Gastrocnemius medialis (tissue), 4 donors: Measurements from ENCODE around the gene TFF1. TPM values are rescaled to one million over a fixed set of nuclear protein-coding genes. Genes with fewer than 3 reads are reported as not detected.

ENCODE experiments used
- ATAC-seq, 2 donors: fragments of 150-250 bp; one replicate each; pipeline ENCODE4 v1.9.1; 2016
- DNase-seq, 2 donors: peaks; one replicate each; pipeline ENCODE4 v3.0.0-alpha.2; 2019
- H3K27ac ChIP-seq, 4 donors: fragments of 200-600 bp; sonication (generic); 1 replicate in 1 of 4; 2 replicates in 3 of 4; pipeline ENCODE4 v1.5.1; 2016 to 2018; ENCODE audit warnings: mild to moderate bottlenecking in 2 of 4, moderate library complexity in 1 of 4
- H3K27me3 ChIP-seq, 3 donors: fragments of 200-600 bp; sonication (generic) in 2 of 3; 1 replicate in 1 of 3; 2 replicates in 2 of 3; pipeline versions ENCODE4 v1.5.1 to v1.6.0; 2016 to 2019; ENCODE audit warnings: mild to moderate bottlenecking in 1 of 3, moderate library complexity in 1 of 3
- H3K36me3 ChIP-seq, 2 donors: fragments of 200-600 bp; sonication (generic) in 1 of 2; one replicate each; pipeline ENCODE4 v1.5.1; 2017 to 2018
- H3K4me1 ChIP-seq, 2 donors: fragments of 200-600 bp; sonication (generic) in 1 of 2; one replicate each; pipeline ENCODE4 v1.5.1; 2016 to 2017; ENCODE audit warnings: mild to moderate bottlenecking in 2 of 2
- H3K4me3 ChIP-seq, 4 donors: fragments of 200-600 bp; sonication (generic) in 3 of 4; 1 replicate in 1 of 4; 2 replicates in 3 of 4; pipeline ENCODE4 v1.5.1; 2016 to 2019; ENCODE audit warnings: mild to moderate bottlenecking in 2 of 4
- H3K9me3 ChIP-seq, 3 donors: fragments of 200-600 bp; sonication (generic) in 2 of 3; 1 replicate in 1 of 3; 2 replicates in 2 of 3; pipeline ENCODE4 v1.5.1; 2016 to 2019
- POLR2A ChIP-seq, 2 donors: fragments of 450-650 bp; IDR thresholded peaks; one replicate each; pipeline ENCODE4 v1.6.1; 2017; ENCODE audit warnings: antibody characterized with exemption in 2 of 2, mild to moderate bottlenecking in 2 of 2, moderate library complexity in 2 of 2
- in situ Hi-C, 4 donors: fragments of 200-750 bp; cut with MboI; loops; one replicate each; pipeline versions ENCODE4 v1.15.0 to v1.8.0; 2017; ENCODE audit warnings: low sequenced_read_pairs in 4 of 4
- intact Hi-C: fragments of 100-400 bp; cut with DNase I; formaldehyde crosslinking; loops from one replicate; pipeline ENCODE4 v1.15.1; 2023; ENCODE audit warnings: low total_unique reads
- total RNA-seq, 4 donors: library from RNA; depleted of rRNA; stranded (reverse); fragments of >200 nt; gene quantifications; one replicate each; pipeline versions ENCODE4 v1.1.0 to v1.2.3, GENCODE V29; 2016
- TF ChIP-seq, protein P1 (sequence below), 5 experiments: fragments of 450-650 bp in 3 of 5; fragments of 200-600 bp in 2 of 5; sonication (generic) in 2 of 5; IDR thresholded peaks in 4 of 5; conservative IDR thresholded peaks in 1 of 5; 1 replicate in 4 of 5; 2 replicates in 1 of 5; pipeline ENCODE4 v1.5.1; 2016 to 2019; ENCODE audit warnings: antibody characterized with exemption in 5 of 5, mild to moderate bottlenecking in 3 of 5, moderate library complexity in 3 of 5

TFF1 gene
- total RNA-seq, 4 donors from 2014 or later, result not detected

DNA sequence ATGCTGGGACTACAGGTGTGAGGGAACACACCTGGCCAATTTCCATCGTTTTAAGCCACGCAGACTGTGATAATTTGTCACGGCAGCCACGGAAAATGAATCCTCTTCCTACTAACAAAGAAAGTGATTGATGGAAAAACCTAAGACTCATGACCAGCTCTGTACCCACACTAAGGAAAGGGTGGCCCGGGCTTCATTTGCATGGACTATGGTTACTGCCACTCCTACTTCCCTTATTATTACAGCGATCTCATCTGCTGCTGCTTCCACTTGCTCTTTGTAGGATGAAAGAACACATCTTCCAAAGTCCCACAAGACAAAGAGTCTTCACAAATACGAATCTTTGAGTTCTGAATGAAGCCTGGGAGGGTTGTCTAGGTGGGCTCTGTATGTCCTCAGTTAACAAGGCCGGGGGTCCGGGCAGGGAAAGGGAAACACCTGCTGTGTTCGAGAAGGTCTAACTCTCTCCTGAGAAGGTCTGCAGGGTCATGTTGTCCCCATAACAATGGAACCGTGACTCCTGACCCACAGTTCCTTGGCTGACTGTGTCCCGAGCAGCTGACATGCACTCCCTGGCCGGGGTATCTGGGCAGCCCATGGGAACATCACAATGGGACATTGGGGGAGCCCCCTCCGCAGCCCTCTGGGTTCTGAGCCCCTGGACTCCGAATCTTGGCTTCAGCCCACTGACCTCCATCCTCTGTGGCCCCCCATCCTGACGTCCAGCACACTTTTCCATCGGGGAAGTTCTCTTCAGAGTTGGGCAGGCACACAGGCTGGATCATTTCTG, 13.3 kb upstream of the TFF1 start:
- no peak overlapping the region for H3K27ac ChIP-seq
- DNase-seq (no peak), ATAC-seq (no peak)
- in situ Hi-C loops (no loop called here), intact Hi-C loops (no loop called here)
- no peaks in the 10 kb centered on the region for H3K36me3 ChIP-seq
- H3K27me3 ChIP-seq, result peaks cover 0 to 11% (median 0%) of the 10 kb centered on the region in 3 donors
- TF ChIP-seq, protein P1, sequence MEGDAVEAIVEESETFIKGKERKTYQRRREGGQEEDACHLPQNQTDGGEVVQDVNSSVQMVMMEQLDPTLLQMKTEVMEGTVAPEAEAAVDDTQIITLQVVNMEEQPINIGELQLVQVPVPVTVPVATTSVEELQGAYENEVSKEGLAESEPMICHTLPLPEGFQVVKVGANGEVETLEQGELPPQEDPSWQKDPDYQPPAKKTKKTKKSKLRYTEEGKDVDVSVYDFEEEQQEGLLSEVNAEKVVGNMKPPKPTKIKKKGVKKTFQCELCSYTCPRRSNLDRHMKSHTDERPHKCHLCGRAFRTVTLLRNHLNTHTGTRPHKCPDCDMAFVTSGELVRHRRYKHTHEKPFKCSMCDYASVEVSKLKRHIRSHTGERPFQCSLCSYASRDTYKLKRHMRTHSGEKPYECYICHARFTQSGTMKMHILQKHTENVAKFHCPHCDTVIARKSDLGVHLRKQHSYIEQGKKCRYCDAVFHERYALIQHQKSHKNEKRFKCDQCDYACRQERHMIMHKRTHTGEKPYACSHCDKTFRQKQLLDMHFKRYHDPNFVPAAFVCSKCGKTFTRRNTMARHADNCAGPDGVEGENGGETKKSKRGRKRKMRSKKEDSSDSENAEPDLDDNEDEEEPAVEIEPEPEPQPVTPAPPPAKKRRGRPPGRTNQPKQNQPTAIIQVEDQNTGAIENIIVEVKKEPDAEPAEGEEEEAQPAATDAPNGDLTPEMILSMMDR (IDR thresholded peaks at IDR 0.05 in 4 of 5, conservative IDR thresholded peaks at IDR 0.05 in 1 of 5), result no peak
- no peak for TF ChIP-seq POLR2A (IDR thresholded peaks at IDR 0.05)
- H3K4me1 ChIP-seq, result no peaks in the 10 kb centered on the region
- H3K9me3 ChIP-seq, result no peaks in the 10 kb centered on the region
- H3K4me3 ChIP-seq, result no peak overlapping the region

DNA sequence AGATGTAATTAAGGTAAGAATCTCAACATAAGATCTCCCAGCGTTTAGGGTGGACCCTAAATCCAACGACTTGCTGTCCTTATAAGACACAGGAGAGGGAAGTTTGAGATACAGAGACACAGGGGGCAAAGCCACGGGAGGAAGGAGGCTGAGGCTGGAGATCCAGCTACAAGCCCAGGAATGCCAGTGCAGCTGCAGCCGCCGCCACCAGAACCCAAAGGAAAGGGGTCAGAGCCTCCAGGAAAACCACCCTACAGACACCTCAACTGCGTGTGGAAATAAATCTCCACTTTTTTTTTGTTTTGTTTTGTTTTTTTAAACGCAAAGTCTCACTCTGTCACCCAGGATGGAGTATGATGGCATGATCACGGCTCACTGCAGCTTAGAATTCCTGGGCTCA, 12.1 kb upstream of the TFF1 start:
- ATAC-seq (no peak), DNase-seq (no peak)
- Histone ChIP-seq H3K9me3 (no peaks in the 10 kb centered on the region), H3K27ac (no peak overlapping the region), H3K4me3 (no peak overlapping the region), H3K4me1 (no peaks in the 10 kb centered on the region), H3K27me3 (peaks cover 0 to 14% (median 0%) of the 10 kb centered on the region in 3 donors), H3K36me3 (no peaks in the 10 kb centered on the region)
- intact Hi-C loops, result no loop called here
- TF ChIP-seq, protein P1 (IDR thresholded peaks at IDR 0.05 in 4 of 5, conservative IDR thresholded peaks at IDR 0.05 in 1 of 5), result no peak
- no peak for TF ChIP-seq POLR2A (IDR thresholded peaks at IDR 0.05)
- in situ Hi-C loops, result no loop called here

DNA sequence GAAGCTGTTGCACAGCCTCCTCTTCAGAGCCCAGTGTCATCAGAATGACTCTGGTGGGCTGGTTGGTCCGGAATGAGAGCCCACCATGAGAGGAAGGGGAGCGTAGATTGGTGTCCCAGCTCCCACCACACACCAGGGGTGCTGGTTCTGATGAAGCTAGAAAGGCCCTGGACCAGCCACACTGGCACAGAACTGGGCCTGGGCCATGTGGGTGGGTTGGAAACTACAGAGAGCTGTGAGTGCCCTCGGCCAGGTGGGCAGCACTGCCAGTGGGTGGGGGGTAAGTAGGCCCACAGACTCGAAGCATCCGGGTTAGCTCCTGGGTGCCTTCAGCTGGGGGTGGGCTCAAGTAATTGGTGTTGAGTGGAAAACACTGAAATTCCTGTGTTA, 11.6 kb upstream of the TFF1 start:
- H3K9me3 ChIP-seq, result no peaks in the 10 kb centered on the region
- in situ Hi-C loops, result no loop called here
- no peaks in the 10 kb centered on the region for H3K36me3 ChIP-seq
- TF ChIP-seq, protein P1 (IDR thresholded peaks at IDR 0.05 in 4 of 5, conservative IDR thresholded peaks at IDR 0.05 in 1 of 5), result no peak
- no peak for TF ChIP-seq POLR2A (IDR thresholded peaks at IDR 0.05)
- no peak overlapping the region for H3K4me3 ChIP-seq
- peaks cover 0 to 14% (median 0%) of the 10 kb centered on the region in 3 donors for H3K27me3 ChIP-seq
- no peak overlapping the region for H3K27ac ChIP-seq
- no peaks in the 10 kb centered on the region for H3K4me1 ChIP-seq
- ATAC-seq (no peak), DNase-seq (no peak)
- intact Hi-C loops, result no loop called here

DNA sequence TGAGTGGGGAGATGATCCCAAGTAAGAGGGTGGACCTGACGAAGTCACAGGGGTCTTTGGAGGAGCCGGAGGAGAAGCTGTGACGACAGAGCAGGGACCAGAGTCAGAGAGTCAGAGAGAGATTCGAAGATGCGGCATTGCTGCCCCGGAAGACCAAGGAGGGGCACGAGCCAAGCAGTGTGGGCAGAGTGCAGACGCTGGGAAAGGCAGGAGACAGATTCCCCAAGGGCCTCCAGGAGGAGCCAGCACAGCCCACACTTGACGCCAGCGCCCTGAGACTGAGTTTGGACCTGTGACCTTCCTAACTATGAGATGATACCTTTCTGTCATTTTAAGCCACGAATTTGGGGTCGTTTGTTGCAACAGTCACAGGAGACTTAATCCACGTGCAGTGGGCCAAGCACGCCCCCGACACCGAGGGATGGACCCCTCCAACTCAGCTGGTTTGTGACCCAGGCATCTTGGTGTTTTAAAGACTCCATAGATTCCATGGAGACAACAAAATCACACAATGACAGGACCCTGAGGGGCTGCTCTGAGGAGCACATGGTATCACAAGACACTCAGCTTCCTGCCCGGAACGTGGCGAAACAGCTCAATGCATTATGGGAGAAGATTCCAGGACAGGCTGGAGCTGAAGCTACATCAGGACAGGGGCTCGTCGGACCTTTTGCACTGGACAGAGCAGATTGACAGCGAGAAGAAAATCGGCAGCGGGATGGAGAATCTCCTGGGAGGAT, 11.0 kb upstream of the TFF1 start:
- TF ChIP-seq, protein P1 (IDR thresholded peaks at IDR 0.05 in 4 of 5, conservative IDR thresholded peaks at IDR 0.05 in 1 of 5), result no peak
- TF ChIP-seq POLR2A (IDR thresholded peaks at IDR 0.05), result no peak
- Histone ChIP-seq H3K9me3 (no peaks in the 10 kb centered on the region), H3K27ac (no peak overlapping the region), H3K27me3 (peaks cover 0 to 14% (median 0%) of the 10 kb centered on the region in 3 donors), H3K4me3 (no peak overlapping the region), H3K4me1 (no peaks in the 10 kb centered on the region), H3K36me3 (no peaks in the 10 kb centered on the region)
- in situ Hi-C loops (no loop called here), intact Hi-C loops (no loop called here)
- DNase-seq (no peak), ATAC-seq (no peak)
